ACC112 (cell line): ENCODE data around the gene GCAT.

Experiments
- H2AFZ ChIP-seq: fragments of 200-600 bp; sonication (generic); one replicate; pipeline ENCODE4 v1.6.0; 2017; ENCODE audit warnings: antibody characterized with exemption, low read length; ENCODE audit not compliant: unreplicated experiment
- H3K27ac ChIP-seq: fragments of 200-600 bp; sonication (generic); 2 replicates; pipeline ENCODE4 v1.5.1; 2014; ENCODE audit warnings: low read depth, mild to moderate bottlenecking, antibody characterized with exemption, low read length, moderate library complexity
- H3K27me3 ChIP-seq: fragments of 200-600 bp; sonication (generic); 2 replicates; pipeline ENCODE4 v1.6.1; 2014; ENCODE audit warnings: mild to moderate bottlenecking, antibody characterized with exemption, low read length, moderate library complexity, mixed read lengths; ENCODE audit not compliant: insufficient read depth
- H3K36me3 ChIP-seq: fragments of 200-600 bp; sonication (generic); 2 replicates; pipeline ENCODE4 v1.6.1; 2016; ENCODE audit warnings: mild to moderate bottlenecking, antibody characterized with exemption, low read length, moderate library complexity, mixed read lengths; ENCODE audit not compliant: insufficient read depth
- H3K4me1 ChIP-seq: fragments of 200-600 bp; sonication (generic); one replicate; pipeline ENCODE4 v1.6.1; 2016; ENCODE audit warnings: low read length, mixed read lengths; ENCODE audit not compliant: insufficient read depth, unreplicated experiment, control insufficient read depth
- H3K4me3 ChIP-seq: fragments of 200-600 bp; sonication (generic); 2 replicates; pipeline ENCODE4 v1.5.1; 2014; ENCODE audit warnings: mild to moderate bottlenecking, low read depth, low read length
- H3K79me2 ChIP-seq: fragments of 200-600 bp; sonication (generic); one replicate; pipeline ENCODE4 v1.6.0; 2016; ENCODE audit warnings: low read length; ENCODE audit not compliant: control insufficient read depth, unreplicated experiment, insufficient read depth

Gene GCAT

GRCh38 chr22:37807410-37808293 is at the start of gene GCAT:
GCAT (plus strand) TSS chr22:37807934; CDS start chr22:37807968, 34 bp downstream.
- Histone ChIP-seq H3K79me2 (peaks cover 17% of the 10 kb centered on the region), H3K36me3 (no peaks in the 10 kb centered on the region), H3K4me1 (peaks cover 3% of the 10 kb centered on the region), H3K4me3 (peak within 1 kb of the TSS; percentile 94), H3K27me3 (no peaks in the 10 kb centered on the region), H3K27ac (peak within 1 kb of the TSS; percentile 19; the same call in 1 of the 2 replicates), H2AFZ (no peak within 1 kb of the TSS)

- H3K36me3 ChIP-seq, result no peaks in the 10 kb centered on the region
- no peaks in the 10 kb centered on the region for H3K27me3 ChIP-seq
- H3K4me3 ChIP-seq, result no peak overlapping the region
- no peak overlapping the region for H3K27ac ChIP-seq
- H3K79me2 ChIP-seq, result peaks cover 4% of the 10 kb centered on the region
- no peak overlapping the region for H2AFZ ChIP-seq
- H3K4me1 ChIP-seq, result peaks cover 8% of the 10 kb centered on the region
These were observed 49.0 kb upstream of the GCAT start for GRCh38 chr22:37758694-37759093.

- no peaks in the 10 kb centered on the region for H3K36me3 ChIP-seq
- no peaks in the 10 kb centered on the region for H3K27me3 ChIP-seq
- no peak overlapping the region for H2AFZ ChIP-seq
- peaks cover 4% of the 10 kb centered on the region for H3K79me2 ChIP-seq
- no peak overlapping the region for H3K27ac ChIP-seq
- H3K4me3 ChIP-seq, result no peak overlapping the region
- peaks cover 4% of the 10 kb centered on the region for H3K4me1 ChIP-seq
These were observed 48.5 kb upstream of the GCAT start for GRCh38 chr22:37759281-37759680.

GRCh38 chr22:37760152-37760551 is 47.6 kb upstream of the GCAT start:
- H3K4me1 ChIP-seq, result no peaks in the 10 kb centered on the region
- peaks cover 2% of the 10 kb centered on the region for H3K79me2 ChIP-seq
- no peak overlapping the region for H2AFZ ChIP-seq
- H3K27ac ChIP-seq, result no peak overlapping the region
- H3K36me3 ChIP-seq, result no peaks in the 10 kb centered on the region
- no peak overlapping the region for H3K4me3 ChIP-seq
- no peaks in the 10 kb centered on the region for H3K27me3 ChIP-seq

- no peak overlapping the region for H3K27ac ChIP-seq
- no peak overlapping the region for H2AFZ ChIP-seq
- H3K4me1 ChIP-seq, result no peaks in the 10 kb centered on the region
- no peaks in the 10 kb centered on the region for H3K36me3 ChIP-seq
- H3K4me3 ChIP-seq, result no peak overlapping the region
- no peaks in the 10 kb centered on the region for H3K79me2 ChIP-seq
- H3K27me3 ChIP-seq, result no peaks in the 10 kb centered on the region
These were observed 45.3 kb upstream of the GCAT start for GRCh38 chr22:37762389-37762836.

- no peak overlapping the region for H3K27ac ChIP-seq
- no peaks in the 10 kb centered on the region for H3K36me3 ChIP-seq
- no peaks in the 10 kb centered on the region for H3K79me2 ChIP-seq
- H3K4me3 ChIP-seq, result no peak overlapping the region
- H3K4me1 ChIP-seq, result no peaks in the 10 kb centered on the region
- no peak overlapping the region for H2AFZ ChIP-seq
- H3K27me3 ChIP-seq, result no peaks in the 10 kb centered on the region
These were observed 44.7 kb upstream of the GCAT start for GRCh38 chr22:37763012-37763411.

- Histone ChIP-seq H3K4me3 (no peak overlapping the region), H3K79me2 (no peaks in the 10 kb centered on the region), H3K27ac (no peak overlapping the region), H3K36me3 (no peaks in the 10 kb centered on the region), H2AFZ (no peak overlapping the region), H3K4me1 (no peaks in the 10 kb centered on the region), H3K27me3 (no peaks in the 10 kb centered on the region)
These were observed 44.1 kb upstream of the GCAT start for GRCh38 chr22:37763652-37764051.

GRCh38 chr22:37764622-37765021 is 43.1 kb upstream of the GCAT start:
- H3K36me3 ChIP-seq, result no peaks in the 10 kb centered on the region
- no peak overlapping the region for H3K4me3 ChIP-seq
- no peaks in the 10 kb centered on the region for H3K79me2 ChIP-seq
- no peaks in the 10 kb centered on the region for H3K4me1 ChIP-seq
- no peak overlapping the region for H3K27ac ChIP-seq
- H3K27me3 ChIP-seq, result no peaks in the 10 kb centered on the region
- H2AFZ ChIP-seq, result no peak overlapping the region

GRCh38 chr22:37765498-37765897 is 42.2 kb upstream of the GCAT start:
- Histone ChIP-seq H3K79me2 (no peaks in the 10 kb centered on the region), H3K4me3 (no peak overlapping the region), H3K27ac (no peak overlapping the region), H3K27me3 (no peaks in the 10 kb centered on the region), H3K4me1 (no peaks in the 10 kb centered on the region), H3K36me3 (no peaks in the 10 kb centered on the region), H2AFZ (no peak overlapping the region)

- H3K4me3 ChIP-seq, result no peak overlapping the region
- H3K79me2 ChIP-seq, result no peaks in the 10 kb centered on the region
- H3K4me1 ChIP-seq, result no peaks in the 10 kb centered on the region
- no peaks in the 10 kb centered on the region for H3K27me3 ChIP-seq
- H2AFZ ChIP-seq, result no peak overlapping the region
- no peaks in the 10 kb centered on the region for H3K36me3 ChIP-seq
- no peak overlapping the region for H3K27ac ChIP-seq
These were observed 41.7 kb upstream of the GCAT start for GRCh38 chr22:37765953-37766576.

GRCh38 chr22:37768273-37768672 is 39.5 kb upstream of the GCAT start:
- Histone ChIP-seq H3K4me1 (no peaks in the 10 kb centered on the region), H3K4me3 (no peak overlapping the region), H3K27ac (no peak overlapping the region), H2AFZ (no peak overlapping the region), H3K79me2 (no peaks in the 10 kb centered on the region), H3K27me3 (no peaks in the 10 kb centered on the region), H3K36me3 (no peaks in the 10 kb centered on the region)
